HepG2 (cell line): ENCODE measurements around the gene USP7.

Source experiments
- TBL1XR1 ChIP-seq: fragments of 150-350 bp; IDR thresholded peaks from 2 replicates; pipeline ENCODE4 v1.6.1; 2014; ENCODE audit warnings: borderline replicate concordance, low read length; ENCODE audit not compliant: partially characterized antibody
- TP53 ChIP-seq: sonication (generic); formaldehyde crosslinking; conservative IDR thresholded peaks from 2 replicates; pipeline ENCODE4 v1.4.0; 2020; ENCODE audit warnings: missing genetic modification reagents
- TF ChIP-seq, protein P1 (sequence below): sonication (generic); formaldehyde crosslinking; IDR thresholded peaks from 2 replicates; pipeline ENCODE4 v1.5.0; 2020; ENCODE audit warnings: mild to moderate bottlenecking, missing genetic modification reagents, moderate library complexity

DNA sequence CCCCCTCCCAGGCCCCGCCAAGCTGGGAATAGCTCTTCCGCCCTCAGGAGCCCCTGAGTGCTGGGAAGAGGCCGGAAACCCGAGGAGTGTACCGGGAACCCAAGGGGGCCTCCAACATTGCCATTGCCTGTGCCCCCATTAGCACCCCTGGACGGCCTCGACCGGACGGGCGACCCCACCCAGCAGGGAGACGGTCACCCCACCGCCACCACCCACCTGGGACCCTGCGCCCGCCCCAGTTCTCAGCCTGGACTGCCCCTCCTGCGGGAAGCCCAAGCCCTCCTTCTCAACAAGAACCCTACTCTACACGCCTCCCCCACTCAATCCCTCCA, 96.9 kb downstream of the USP7 start:
- TF ChIP-seq TP53 (CRISPR knock-in tag) = no peak
- no peak for TF ChIP-seq TBL1XR1
- TF ChIP-seq, protein P1, sequence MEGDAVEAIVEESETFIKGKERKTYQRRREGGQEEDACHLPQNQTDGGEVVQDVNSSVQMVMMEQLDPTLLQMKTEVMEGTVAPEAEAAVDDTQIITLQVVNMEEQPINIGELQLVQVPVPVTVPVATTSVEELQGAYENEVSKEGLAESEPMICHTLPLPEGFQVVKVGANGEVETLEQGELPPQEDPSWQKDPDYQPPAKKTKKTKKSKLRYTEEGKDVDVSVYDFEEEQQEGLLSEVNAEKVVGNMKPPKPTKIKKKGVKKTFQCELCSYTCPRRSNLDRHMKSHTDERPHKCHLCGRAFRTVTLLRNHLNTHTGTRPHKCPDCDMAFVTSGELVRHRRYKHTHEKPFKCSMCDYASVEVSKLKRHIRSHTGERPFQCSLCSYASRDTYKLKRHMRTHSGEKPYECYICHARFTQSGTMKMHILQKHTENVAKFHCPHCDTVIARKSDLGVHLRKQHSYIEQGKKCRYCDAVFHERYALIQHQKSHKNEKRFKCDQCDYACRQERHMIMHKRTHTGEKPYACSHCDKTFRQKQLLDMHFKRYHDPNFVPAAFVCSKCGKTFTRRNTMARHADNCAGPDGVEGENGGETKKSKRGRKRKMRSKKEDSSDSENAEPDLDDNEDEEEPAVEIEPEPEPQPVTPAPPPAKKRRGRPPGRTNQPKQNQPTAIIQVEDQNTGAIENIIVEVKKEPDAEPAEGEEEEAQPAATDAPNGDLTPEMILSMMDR (CRISPR knock-in tag) = no peak
